CD14-positive monocyte (primary cell): ENCODE data around the gene SDK1. TPM values are rescaled to one million over a fixed set of nuclear protein-coding genes. Genes with fewer than 3 reads are reported as not detected.

Experiments used
- DNase-seq, 3 donors: peaks; one replicate each; pipeline ENCODE4 v3.0.0-alpha.2; 2011 to 2022
- H2AFZ ChIP-seq: 2 replicates; pipeline ENCODE4 v1.6.0; 2012; ENCODE audit warnings: mild to moderate bottlenecking, low read depth, low read length, inconsistent platforms; ENCODE audit not compliant: insufficient read depth, poor library complexity, severe bottlenecking
- H3K27ac ChIP-seq, 2 donors: 1 replicate in 1 of 2; 2 replicates in 1 of 2; pipeline ENCODE4 v1.5.1; 2012 to 2013; ENCODE audit warnings: low read length in 2 of 2, control low read depth in 1 of 2, inconsistent platforms in 1 of 2, low read depth in 1 of 2, mild to moderate bottlenecking in 1 of 2
- H3K27me3 ChIP-seq, 2 donors: one replicate each; pipeline versions ENCODE4 v1.6.0 to v1.6.1; 2011 to 2013; ENCODE audit warnings: low read length in 2 of 2; ENCODE audit not compliant: control insufficient read depth in 2 of 2, insufficient read depth in 2 of 2
- H3K36me3 ChIP-seq, 2 donors: replicated peaks in 1 of 2; 1 replicate in 1 of 2; 2 replicates in 1 of 2; pipeline versions ENCODE4 v1.5.1 to v1.6.1; 2012 to 2013; ENCODE audit warnings: low read length in 2 of 2, control low read depth in 1 of 2, inconsistent platforms in 1 of 2, mild to moderate bottlenecking in 1 of 2; ENCODE audit not compliant: insufficient read depth in 2 of 2, control insufficient read depth in 1 of 2
- H3K4me1 ChIP-seq, 2 donors: 1 replicate in 1 of 2; 2 replicates in 1 of 2; pipeline versions ENCODE4 v1.5.1 to v1.6.1; 2012 to 2013; ENCODE audit warnings: low read length in 2 of 2, control low read depth in 1 of 2, inconsistent platforms in 1 of 2, mild to moderate bottlenecking in 1 of 2, moderate library complexity in 1 of 2; ENCODE audit not compliant: insufficient read depth in 2 of 2, control insufficient read depth in 1 of 2
- H3K4me2 ChIP-seq: replicated peaks from 2 replicates; pipeline ENCODE3; 2012; ENCODE audit warnings: low read length, moderate library complexity, mild to moderate bottlenecking; ENCODE audit not compliant: poor library complexity, severe bottlenecking; ENCODE audit errors: extremely low read depth
- H3K4me3 ChIP-seq, 3 experiments: fragments of 200-600 bp in 1 of 3; sonication (generic) in 1 of 3; replicated peaks in 1 of 3; 1 replicate in 2 of 3; 2 replicates in 1 of 3; pipeline ENCODE4 v1.5.1; 2011 to 2013; ENCODE audit warnings: low read length in 3 of 3, mild to moderate bottlenecking in 3 of 3, control low read depth in 2 of 3, low read depth in 2 of 3, inconsistent platforms in 1 of 3, moderate library complexity in 1 of 3
- H3K79me2 ChIP-seq: 2 replicates; pipeline ENCODE4 v1.6.0; 2012; ENCODE audit warnings: mild to moderate bottlenecking, control low read depth, inconsistent platforms, low read length, moderate library complexity; ENCODE audit not compliant: insufficient read depth
- H3K9ac ChIP-seq: 2 replicates; pipeline ENCODE4 v1.6.0; 2017; ENCODE audit warnings: low read length, mild to moderate bottlenecking; ENCODE audit not compliant: insufficient read depth, poor library complexity, severe bottlenecking
- H3K9me3 ChIP-seq, 2 donors: replicated peaks in 1 of 2; 1 replicate in 1 of 2; 2 replicates in 1 of 2; pipeline versions ENCODE4 v1.5.1 to v1.6.1; 2012 to 2013; ENCODE audit warnings: low read length in 2 of 2, control low read depth in 1 of 2; ENCODE audit not compliant: control insufficient read depth in 1 of 2, insufficient read depth in 1 of 2
- H4K20me1 ChIP-seq: 2 replicates; pipeline ENCODE4 v1.6.0; 2012; ENCODE audit warnings: mild to moderate bottlenecking, low read length, control low read depth, moderate library complexity; ENCODE audit not compliant: insufficient read depth
- H3K27ac Mint-ChIP-seq, 7 donors: one replicate each; pipeline ENCODE4 v1.8.0; 2020; ENCODE audit warnings: mild to moderate bottlenecking in 7 of 7, mixed read lengths in 7 of 7, moderate library complexity in 6 of 7, inconsistent platforms in 2 of 7
- H3K27me3 Mint-ChIP-seq, 3 donors: one replicate each; pipeline ENCODE4 v1.8.0; 2021 to 2022; ENCODE audit warnings: low read depth in 3 of 3, mild to moderate bottlenecking in 3 of 3, mixed read lengths in 3 of 3, moderate library complexity in 3 of 3, inconsistent platforms in 1 of 3
- H3K36me3 Mint-ChIP-seq, 2 donors: one replicate each; pipeline ENCODE4 v1.8.0; 2020; ENCODE audit warnings: mixed read lengths in 2 of 2, inconsistent platforms in 1 of 2, mild to moderate bottlenecking in 1 of 2
- H3K4me1 Mint-ChIP-seq: one replicate; pipeline ENCODE4 v1.8.0; 2020; ENCODE audit warnings: mild to moderate bottlenecking, mixed read lengths
- H3K4me3 Mint-ChIP-seq, 2 donors: one replicate each; pipeline ENCODE4 v1.8.0; 2020; ENCODE audit warnings: mild to moderate bottlenecking in 2 of 2, mixed read lengths in 2 of 2, moderate library complexity in 1 of 2
- H3K9me3 Mint-ChIP-seq, 7 donors: one replicate each; pipeline ENCODE4 v1.8.0; 2020 to 2022; ENCODE audit warnings: mixed read lengths in 7 of 7, mild to moderate bottlenecking in 6 of 7, moderate library complexity in 6 of 7, inconsistent platforms in 2 of 7
- CTCF ChIP-seq: fragments of 200-600 bp; IDR thresholded peaks from one replicate; pipeline ENCODE4 v1.8.0; 2022; ENCODE audit warnings: antibody characterized with exemption, mild to moderate bottlenecking
- WGBS: methylation state at CpG from one replicate; pipeline ENCODE4 v1.1.5; 2013; ENCODE audit warnings: missing lambda C conversion rate; ENCODE audit not compliant: insufficient coverage; 5-methylcytosine and 5-hydroxymethylcytosine counted together
- intact Hi-C, 2 donors: fragments of 100-400 bp; cut with micrococcal nuclease; formaldehyde crosslinking; loops; one replicate each; pipeline versions ENCODE4 v1.15.0 to v1.15.1; 2023
- polyA plus RNA-seq, 3 donors: library from polyadenylated mRNA; depleted of rRNA in 1 of 3; unstranded in 2 of 3; stranded (reverse) in 1 of 3; fragments of 300-500 nt in 2 of 3; fragments of >200 nt in 1 of 3; fragmentation: Illumina TruSeq in 2 of 3; gene quantifications; 1 replicate in 2 of 3; 2 replicates in 1 of 3; pipeline ENCODE4 v1.2.3, GENCODE V29; 2012 to 2021

Gene SDK1
- polyA plus RNA-seq, 3 donors = 0.01 TPM; not detected in 2

- H3K27ac Mint-ChIP-seq = no peak overlapping the region
- Histone ChIP-seq H3K4me3 (no peak overlapping the region), H3K79me2 (no peaks in the 10 kb centered on the region), H3K9ac (no peak overlapping the region), H3K4me1 (no peaks in the 10 kb centered on the region), H3K9me3 (peaks cover 0 to 13% of the 10 kb centered on the region in 2 donors), H2AFZ (no peak overlapping the region), H4K20me1 (no peaks in the 10 kb centered on the region), H3K27ac (no peak overlapping the region), H3K36me3 (no peaks in the 10 kb centered on the region), H3K4me2 (no peak overlapping the region), H3K27me3 (no peaks in the 10 kb centered on the region)
- DNase-seq = no peak
- H3K27me3 Mint-ChIP-seq = peaks cover 0 to 1% (median 0%) of the 10 kb centered on the region in 3 donors
- H3K4me1 Mint-ChIP-seq = no peaks in the 10 kb centered on the region
- H3K9me3 Mint-ChIP-seq = peaks cover 3 to 20% (median 12%) of the 10 kb centered on the region in 7 donors
- TF ChIP-seq CTCF = no peak
- intact Hi-C loops = no loop called here
- H3K36me3 Mint-ChIP-seq = no peaks in the 10 kb centered on the region
- no peak overlapping the region for H3K4me3 Mint-ChIP-seq
Observed at GRCh38 chr7:3501671-3502070, 200.6 kb downstream of the SDK1 start.

GRCh38 chr7:3504384-3504783 is 203.3 kb downstream of the SDK1 start:
- Histone ChIP-seq H3K27me3 (no peaks in the 10 kb centered on the region), H3K4me2 (no peak overlapping the region), H3K4me1 (no peaks in the 10 kb centered on the region), H3K9me3 (peaks cover 0 to 13% of the 10 kb centered on the region in 2 donors), H2AFZ (no peak overlapping the region), H3K4me3 (no peak overlapping the region), H3K36me3 (no peaks in the 10 kb centered on the region), H4K20me1 (no peaks in the 10 kb centered on the region), H3K9ac (no peak overlapping the region), H3K79me2 (no peaks in the 10 kb centered on the region), H3K27ac (no peak overlapping the region)
- no peak for TF ChIP-seq CTCF
- H3K9me3 Mint-ChIP-seq = peaks cover 4 to 25% (median 19%) of the 10 kb centered on the region in 7 donors
- H3K36me3 Mint-ChIP-seq = no peaks in the 10 kb centered on the region
- peaks cover 0 to 1% (median 1%) of the 10 kb centered on the region in 3 donors for H3K27me3 Mint-ChIP-seq
- no peak for DNase-seq
- H3K27ac Mint-ChIP-seq = no peak overlapping the region
- no peak overlapping the region for H3K4me3 Mint-ChIP-seq
- H3K4me1 Mint-ChIP-seq = no peaks in the 10 kb centered on the region
- WGBS = no CpG with 5 or more reads among the region's 1 CpG
- intact Hi-C loops = no loop called here
